ENCODE data around the gene ELMOD3. TPM values are rescaled to one million over a fixed set of nuclear protein-coding genes. Genes with fewer than 3 reads are reported as not detected.

The ELMOD3 gene
- total RNA-seq, 1 experiment from 2014 or later, result 9.7 TPM

DNA sequence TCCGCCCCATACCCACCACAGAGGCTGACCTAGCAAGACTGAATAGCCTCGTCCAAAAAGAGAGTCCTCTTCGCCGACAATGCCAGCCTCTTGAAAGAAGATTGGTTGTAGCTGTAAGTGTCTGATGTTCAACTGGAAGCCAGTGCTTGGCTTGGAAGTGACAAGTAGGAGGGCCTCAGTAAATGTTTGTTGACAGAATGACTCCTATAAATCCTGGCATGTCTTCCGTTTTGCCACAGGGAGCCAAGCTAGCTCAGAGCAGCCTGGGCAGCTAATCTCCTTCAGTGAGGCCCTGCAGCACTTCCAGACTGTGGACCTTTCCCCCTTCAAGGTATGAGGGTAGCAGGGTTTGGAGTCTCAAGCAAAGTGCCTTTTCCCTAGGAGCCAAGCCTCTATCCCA lies 14.9 kb downstream of the ELMOD3 start:
- Mint-ChIP-seq H3K4me3 (no peak overlapping the region), H3K4me1 (no peaks in the 10 kb centered on the region), H3K36me3 (peaks cover 8% of the 10 kb centered on the region), H3K27me3 (ENCODE audit: low read depth) (no peaks in the 10 kb centered on the region), H3K9me3 (0 out of 2 replicates have a peak, but pooled peaks cover 4% of the 10 kb centered on the region), H3K27ac (no peak overlapping the region)
- TF ChIP-seq, protein P1, sequence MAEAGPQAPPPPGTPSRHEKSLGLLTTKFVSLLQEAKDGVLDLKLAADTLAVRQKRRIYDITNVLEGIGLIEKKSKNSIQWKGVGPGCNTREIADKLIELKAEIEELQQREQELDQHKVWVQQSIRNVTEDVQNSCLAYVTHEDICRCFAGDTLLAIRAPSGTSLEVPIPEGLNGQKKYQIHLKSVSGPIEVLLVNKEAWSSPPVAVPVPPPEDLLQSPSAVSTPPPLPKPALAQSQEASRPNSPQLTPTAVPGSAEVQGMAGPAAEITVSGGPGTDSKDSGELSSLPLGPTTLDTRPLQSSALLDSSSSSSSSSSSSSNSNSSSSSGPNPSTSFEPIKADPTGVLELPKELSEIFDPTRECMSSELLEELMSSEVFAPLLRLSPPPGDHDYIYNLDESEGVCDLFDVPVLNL (CRISPR knock-in tag; IDR thresholded peaks at IDR 0.05; ENCODE audit: borderline replicate concordance, low read depth), result no peak
- no peak for TF ChIP-seq ZNF423 (CRISPR knock-in tag; IDR thresholded peaks at IDR 0.05)
- no peak for TF ChIP-seq IRF2 (CRISPR knock-in tag; IDR thresholded peaks at IDR 0.05; ENCODE audit: borderline replicate concordance, low read depth)
- TF ChIP-seq ZNF121 (CRISPR knock-in tag; IDR thresholded peaks at IDR 0.05), result no peak
- TF ChIP-seq RELA (CRISPR knock-in tag; IDR thresholded peaks at IDR 0.05; ENCODE audit: borderline replicate concordance), result no peak
- no peak for TF ChIP-seq ATF1 (CRISPR knock-in tag; IDR thresholded peaks at IDR 0.05)
- no peak for TF ChIP-seq TEAD4 (CRISPR knock-in tag; IDR thresholded peaks at IDR 0.05)
- TF ChIP-seq, protein P2, sequence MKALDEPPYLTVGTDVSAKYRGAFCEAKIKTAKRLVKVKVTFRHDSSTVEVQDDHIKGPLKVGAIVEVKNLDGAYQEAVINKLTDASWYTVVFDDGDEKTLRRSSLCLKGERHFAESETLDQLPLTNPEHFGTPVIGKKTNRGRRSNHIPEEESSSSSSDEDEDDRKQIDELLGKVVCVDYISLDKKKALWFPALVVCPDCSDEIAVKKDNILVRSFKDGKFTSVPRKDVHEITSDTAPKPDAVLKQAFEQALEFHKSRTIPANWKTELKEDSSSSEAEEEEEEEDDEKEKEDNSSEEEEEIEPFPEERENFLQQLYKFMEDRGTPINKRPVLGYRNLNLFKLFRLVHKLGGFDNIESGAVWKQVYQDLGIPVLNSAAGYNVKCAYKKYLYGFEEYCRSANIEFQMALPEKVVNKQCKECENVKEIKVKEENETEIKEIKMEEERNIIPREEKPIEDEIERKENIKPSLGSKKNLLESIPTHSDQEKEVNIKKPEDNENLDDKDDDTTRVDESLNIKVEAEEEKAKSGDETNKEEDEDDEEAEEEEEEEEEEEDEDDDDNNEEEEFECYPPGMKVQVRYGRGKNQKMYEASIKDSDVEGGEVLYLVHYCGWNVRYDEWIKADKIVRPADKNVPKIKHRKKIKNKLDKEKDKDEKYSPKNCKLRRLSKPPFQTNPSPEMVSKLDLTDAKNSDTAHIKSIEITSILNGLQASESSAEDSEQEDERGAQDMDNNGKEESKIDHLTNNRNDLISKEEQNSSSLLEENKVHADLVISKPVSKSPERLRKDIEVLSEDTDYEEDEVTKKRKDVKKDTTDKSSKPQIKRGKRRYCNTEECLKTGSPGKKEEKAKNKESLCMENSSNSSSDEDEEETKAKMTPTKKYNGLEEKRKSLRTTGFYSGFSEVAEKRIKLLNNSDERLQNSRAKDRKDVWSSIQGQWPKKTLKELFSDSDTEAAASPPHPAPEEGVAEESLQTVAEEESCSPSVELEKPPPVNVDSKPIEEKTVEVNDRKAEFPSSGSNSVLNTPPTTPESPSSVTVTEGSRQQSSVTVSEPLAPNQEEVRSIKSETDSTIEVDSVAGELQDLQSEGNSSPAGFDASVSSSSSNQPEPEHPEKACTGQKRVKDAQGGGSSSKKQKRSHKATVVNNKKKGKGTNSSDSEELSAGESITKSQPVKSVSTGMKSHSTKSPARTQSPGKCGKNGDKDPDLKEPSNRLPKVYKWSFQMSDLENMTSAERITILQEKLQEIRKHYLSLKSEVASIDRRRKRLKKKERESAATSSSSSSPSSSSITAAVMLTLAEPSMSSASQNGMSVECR (CRISPR knock-in tag; IDR thresholded peaks at IDR 0.05; ENCODE audit: borderline replicate concordance), result no peak
- no peak for TF ChIP-seq FOXK1 (CRISPR knock-in tag; IDR thresholded peaks at IDR 0.05)
- TF ChIP-seq, protein P3, sequence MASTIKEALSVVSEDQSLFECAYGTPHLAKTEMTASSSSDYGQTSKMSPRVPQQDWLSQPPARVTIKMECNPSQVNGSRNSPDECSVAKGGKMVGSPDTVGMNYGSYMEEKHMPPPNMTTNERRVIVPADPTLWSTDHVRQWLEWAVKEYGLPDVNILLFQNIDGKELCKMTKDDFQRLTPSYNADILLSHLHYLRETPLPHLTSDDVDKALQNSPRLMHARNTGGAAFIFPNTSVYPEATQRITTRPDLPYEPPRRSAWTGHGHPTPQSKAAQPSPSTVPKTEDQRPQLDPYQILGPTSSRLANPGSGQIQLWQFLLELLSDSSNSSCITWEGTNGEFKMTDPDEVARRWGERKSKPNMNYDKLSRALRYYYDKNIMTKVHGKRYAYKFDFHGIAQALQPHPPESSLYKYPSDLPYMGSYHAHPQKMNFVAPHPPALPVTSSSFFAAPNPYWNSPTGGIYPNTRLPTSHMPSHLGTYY (CRISPR knock-in tag; IDR thresholded peaks at IDR 0.05), result no peak
- TF ChIP-seq, protein P4, sequence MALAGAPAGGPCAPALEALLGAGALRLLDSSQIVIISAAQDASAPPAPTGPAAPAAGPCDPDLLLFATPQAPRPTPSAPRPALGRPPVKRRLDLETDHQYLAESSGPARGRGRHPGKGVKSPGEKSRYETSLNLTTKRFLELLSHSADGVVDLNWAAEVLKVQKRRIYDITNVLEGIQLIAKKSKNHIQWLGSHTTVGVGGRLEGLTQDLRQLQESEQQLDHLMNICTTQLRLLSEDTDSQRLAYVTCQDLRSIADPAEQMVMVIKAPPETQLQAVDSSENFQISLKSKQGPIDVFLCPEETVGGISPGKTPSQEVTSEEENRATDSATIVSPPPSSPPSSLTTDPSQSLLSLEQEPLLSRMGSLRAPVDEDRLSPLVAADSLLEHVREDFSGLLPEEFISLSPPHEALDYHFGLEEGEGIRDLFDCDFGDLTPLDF (CRISPR knock-in tag; IDR thresholded peaks at IDR 0.05), result no peak
- TF ChIP-seq NFE2L1 (CRISPR knock-in tag; IDR thresholded peaks at IDR 0.05), result no peak
- no peak for TF ChIP-seq SMAD4 (CRISPR knock-in tag; IDR thresholded peaks at IDR 0.05)
- no peak for TF ChIP-seq NFYB (CRISPR knock-in tag; conservative IDR thresholded peaks at IDR 0.05; ENCODE audit: low read depth)
- no peak for TF ChIP-seq KAT7 (CRISPR knock-in tag; IDR thresholded peaks at IDR 0.05; ENCODE audit: borderline replicate concordance)
- no peak for TF ChIP-seq SP1 (CRISPR knock-in tag; conservative IDR thresholded peaks at IDR 0.05)
- TF ChIP-seq MYBL2 (CRISPR knock-in tag; IDR thresholded peaks at IDR 0.05), result no peak
- ChIA-PET POLR2A (interaction anchor here (0.7 to 1.2 kb wide), 2 partner anchors 15 to 20 kb away, joined by 3 read pairs; no protein-coding TSS in a partner anchor), CTCF (interaction anchor here (1.3 kb wide), 1 partner anchor 36 kb away, joined by 5 read pairs; no protein-coding TSS in a partner anchor)
- ATAC-seq (no peak), DNase-seq (ENCODE audit: low spot score) (no peak)

DNA sequence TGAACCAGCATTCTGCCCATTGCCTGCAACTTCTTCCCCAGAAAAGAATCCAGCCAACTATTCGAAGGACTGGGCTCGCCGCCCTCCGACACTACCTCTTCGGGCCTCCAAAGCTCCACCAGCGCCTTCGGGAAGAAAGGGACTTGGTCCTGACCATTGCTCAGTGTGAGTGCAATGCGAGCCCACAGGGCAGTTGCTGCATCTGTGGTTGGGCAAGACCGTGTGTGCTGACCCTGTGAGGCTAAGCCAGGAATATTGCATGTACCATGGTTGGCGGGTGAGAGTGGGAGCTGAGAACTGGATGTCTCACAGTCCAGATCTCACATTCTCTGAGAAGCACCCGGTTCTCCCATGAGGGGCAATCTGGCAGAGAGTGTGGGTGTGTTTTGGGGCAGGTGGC lies 16.5 kb downstream of the ELMOD3 start:
- TF ChIP-seq, protein P5, sequence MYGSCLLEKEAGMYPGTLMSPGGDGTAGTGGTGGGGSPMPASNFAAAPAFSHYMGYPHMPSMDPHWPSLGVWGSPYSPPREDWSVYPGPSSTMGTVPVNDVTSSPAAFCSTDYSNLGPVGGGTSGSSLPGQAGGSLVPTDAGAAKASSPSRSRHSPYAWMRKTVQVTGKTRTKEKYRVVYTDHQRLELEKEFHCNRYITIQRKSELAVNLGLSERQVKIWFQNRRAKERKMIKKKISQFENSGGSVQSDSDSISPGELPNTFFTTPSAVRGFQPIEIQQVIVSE (CRISPR knock-in tag; IDR thresholded peaks at IDR 0.05; ENCODE audit: borderline replicate concordance), result no peak
- TF ChIP-seq MXD4 (CRISPR knock-in tag; IDR thresholded peaks at IDR 0.05; ENCODE audit: borderline replicate concordance) (no peak), RORB (CRISPR knock-in tag; IDR thresholded peaks at IDR 0.05) (no peak), CREM (CRISPR knock-in tag; IDR thresholded peaks at IDR 0.05) (no peak), ZNF232 (CRISPR knock-in tag; IDR thresholded peaks at IDR 0.05) (no peak)
- 0 out of 2 replicates have a peak, but pooled peaks cover 4% of the 10 kb centered on the region for H3K9me3 Mint-ChIP-seq
- ChIA-PET POLR2A (no interaction called here), CTCF (interaction anchor here (0.8 to 2.3 kb wide), 2 partner anchors 181 to 185 kb away, joined by 3 to 12 read pairs; no protein-coding TSS in a partner anchor)
- H3K4me3 Mint-ChIP-seq, result no peak overlapping the region
- H3K36me3 Mint-ChIP-seq, result peaks cover 8% of the 10 kb centered on the region
- H3K4me1 Mint-ChIP-seq, result no peaks in the 10 kb centered on the region
- DNase-seq (ENCODE audit: low spot score) (no peak), ATAC-seq (no peak)
- no peak overlapping the region for H3K27ac Mint-ChIP-seq
- no peaks in the 10 kb centered on the region for H3K27me3 Mint-ChIP-seq (ENCODE audit: low read depth)
